GM03348 (cell line): Measurements from ENCODE around the gene MRTFA.
"Not testable (repeated sequence)": the region's sequence is repeated elsewhere in the genome, so short reads cannot be mapped to it uniquely, and the experiment has no call there.

Experiments used
- DNase-seq: peaks from one replicate; pipeline ENCODE4 v3.0.0; 2012; ENCODE audit warnings: low spot score

Gene MRTFA

DNA sequence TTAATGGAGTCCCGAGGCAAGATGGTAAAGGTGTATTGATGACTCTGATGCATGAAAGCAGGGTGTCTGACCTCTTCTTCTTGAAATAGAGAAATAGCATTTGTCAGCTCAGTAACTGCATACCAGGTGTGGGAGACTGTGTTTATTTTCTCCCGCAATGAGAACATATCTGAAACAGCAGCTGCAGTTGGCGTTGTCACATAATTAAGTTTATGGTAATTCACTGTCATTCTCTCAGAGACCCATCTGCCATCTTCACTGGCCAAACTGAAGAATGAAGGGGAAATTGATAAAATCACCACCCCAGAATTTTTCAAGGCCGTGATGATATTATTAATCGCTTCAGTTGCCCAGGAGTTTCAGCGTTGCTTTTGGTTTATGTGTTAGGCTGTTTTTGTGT lies 22.6 kb upstream of the MRTFA start:
- DNase-seq, result no peak

DNA sequence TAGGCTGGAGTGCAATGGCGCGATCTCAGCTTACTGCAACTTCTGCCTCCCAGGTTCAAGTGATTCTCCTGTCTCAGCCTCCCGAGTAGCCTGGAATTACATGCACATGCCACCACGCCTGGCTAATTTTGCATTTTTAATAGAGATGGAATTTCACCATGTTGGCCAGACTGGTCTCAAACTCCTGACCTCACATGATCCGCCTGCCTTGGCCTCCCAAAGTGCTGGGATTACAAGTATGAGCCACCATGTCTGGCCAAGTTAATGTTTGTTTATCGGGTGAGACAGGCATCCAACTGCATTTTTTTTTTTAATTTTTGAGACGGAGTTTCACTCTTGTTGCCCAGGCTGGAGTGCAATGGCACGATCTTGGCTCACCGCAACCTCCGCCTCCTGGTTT lies 20.1 kb upstream of the MRTFA start:
- DNase-seq, result not testable (repeated sequence)

DNA sequence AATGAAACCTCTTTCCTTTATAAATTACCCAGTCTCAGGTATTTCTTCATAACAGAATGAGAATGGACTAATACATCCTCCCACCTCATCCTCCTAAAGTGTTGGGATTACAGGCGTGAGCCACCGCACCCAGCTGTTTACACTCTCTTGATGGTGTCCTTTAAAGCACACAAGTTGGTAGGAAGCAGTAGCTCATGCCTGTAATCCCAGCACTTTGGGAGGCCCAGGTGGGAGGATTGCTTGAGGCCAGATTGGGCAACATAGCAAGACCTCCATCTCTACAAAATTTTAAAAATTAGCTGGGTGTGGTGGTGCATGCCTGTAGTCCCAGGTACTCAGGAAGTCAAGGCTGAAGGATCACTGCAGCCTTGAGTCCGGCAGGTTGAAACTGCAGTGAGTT lies 19.4 kb upstream of the MRTFA start:
- DNase-seq, result not testable (repeated sequence)

DNA sequence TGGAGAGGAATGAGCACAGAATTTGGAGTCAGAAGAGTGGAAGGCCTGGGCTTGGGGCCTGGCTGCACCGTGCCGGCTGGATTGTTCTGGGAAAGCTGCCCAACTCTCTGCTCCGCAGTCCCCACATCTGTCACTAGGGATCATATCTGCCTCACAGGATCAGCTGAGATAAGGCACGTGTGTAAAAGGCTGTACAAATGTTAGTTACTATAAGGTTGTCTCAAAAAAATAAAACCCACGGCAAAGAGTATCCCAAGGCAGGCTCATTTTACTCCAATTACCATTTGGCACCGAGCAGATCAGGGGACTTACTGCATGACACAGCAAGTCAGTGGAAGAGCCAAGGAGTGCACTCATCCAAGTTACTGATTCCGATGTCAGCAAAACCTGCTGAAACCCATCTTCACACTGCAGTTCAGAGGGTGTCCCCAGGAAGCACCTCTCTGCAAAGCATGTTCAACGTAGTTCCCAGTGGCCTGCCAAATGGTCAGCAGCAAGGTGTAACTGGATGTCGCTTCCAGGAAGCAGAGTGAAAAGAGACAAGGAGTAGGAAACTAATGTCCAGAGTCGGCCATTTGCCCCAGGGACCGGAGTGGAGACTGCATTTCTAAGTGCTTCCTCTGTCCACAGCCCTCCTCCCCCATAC lies 18.1 kb upstream of the MRTFA start:
- DNase-seq, result peak; percentile 73

DNA sequence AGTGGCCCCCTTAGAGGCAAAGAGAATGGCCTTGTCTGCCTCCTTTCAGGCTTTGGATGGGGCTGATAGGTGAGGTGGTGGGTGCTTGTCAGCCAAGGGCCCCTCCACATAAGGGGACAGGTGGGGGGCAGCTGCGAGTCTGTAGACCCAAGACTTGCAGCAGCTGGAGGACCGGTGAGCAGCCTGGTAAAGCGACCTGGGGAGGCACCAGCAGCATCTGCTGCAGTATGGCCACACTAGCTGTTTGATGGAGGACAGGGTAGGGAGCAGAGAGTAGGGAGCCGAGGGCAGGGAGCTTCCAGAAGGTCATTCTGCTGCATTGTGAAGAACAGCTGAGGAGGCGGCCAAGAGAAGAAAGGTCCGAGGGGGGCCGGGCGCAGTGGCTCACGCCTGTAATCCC lies 16.8 kb upstream of the MRTFA start:
- no peak for DNase-seq

DNA sequence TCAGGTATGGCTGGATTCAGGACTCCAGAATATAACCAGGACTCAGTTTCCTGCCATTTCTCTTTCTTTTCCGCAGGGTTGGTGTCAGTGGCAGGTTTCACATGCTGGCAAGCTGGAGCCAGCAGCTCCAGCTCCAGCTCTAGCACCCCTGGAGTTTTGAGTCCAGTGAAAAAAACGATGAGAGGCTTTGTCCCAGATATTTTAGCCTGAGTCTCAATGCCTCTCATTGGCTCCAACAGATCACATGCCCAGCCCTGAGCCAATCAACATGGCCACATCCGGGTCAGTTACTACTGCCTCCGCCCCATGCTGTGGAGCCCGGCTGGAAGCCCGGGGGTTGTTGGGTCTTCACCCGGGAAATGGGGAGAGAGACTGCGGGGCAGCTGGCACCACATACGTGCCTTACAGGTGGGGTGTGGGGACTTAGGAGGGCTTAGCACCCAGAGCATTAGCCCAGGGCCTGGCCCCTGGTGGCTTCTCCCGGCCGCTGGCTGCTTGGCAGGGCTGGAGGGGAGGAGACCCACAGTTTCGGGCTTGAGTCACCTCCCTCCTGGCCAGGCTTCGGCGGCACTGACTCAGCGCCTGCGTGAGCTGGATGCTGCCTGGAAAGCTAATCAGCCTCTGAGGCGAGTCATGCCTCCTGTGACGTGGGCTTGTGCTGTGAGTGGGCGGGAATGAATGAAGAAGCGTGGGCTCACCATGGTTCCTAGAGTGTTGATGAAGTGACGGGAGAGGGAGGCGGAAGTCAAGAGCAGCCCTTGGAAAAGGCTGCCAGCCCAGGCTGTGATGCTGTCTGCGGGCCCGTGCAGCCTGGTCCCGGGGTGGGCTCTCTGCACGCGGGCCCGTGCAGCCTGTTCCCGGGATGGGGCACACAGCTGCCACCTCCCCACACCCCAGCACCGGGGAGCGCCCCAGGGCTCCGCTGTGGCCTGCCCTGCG lies 15.3 kb upstream of the MRTFA start:
- DNase-seq, result peak; percentile 95

DNA sequence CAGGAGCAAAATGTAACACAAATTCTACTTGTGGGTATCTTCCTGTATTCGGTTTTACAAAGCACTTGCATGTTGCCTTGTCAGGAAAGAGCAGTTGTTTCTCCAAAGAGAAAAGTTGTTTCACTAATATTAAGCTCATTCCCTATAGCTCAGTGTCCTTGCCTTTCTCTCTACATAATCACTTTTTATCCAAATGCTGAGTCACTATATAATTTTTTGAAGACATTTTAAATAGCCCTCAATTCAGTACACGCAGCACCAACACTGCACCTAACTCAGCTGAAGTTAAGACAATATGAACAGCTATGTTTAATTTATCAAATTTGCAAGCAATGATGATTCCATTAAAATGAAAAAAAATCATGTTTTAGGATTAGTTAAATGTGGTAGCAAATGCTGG lies 14.5 kb upstream of the MRTFA start:
- DNase-seq, result no peak

DNA sequence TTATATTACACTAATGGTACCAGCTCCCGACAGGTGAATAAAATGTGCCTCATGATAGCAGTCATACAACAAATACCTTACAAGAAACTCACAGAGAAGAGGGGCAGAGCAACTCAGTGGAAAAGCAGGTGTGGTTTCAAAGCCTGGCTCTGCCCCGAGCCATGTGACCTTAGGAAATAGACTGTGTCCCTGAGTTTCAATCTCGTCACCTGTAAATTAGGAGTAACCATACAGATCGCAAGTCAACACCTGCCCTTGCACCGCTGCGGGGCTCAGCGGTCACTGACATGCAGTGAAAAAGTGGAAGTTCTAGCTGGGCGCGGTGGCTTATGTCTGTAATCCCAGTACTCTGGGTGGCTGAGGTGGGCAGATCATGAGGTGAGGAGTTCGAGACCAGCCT lies 11.9 kb upstream of the MRTFA start:
- no peak for DNase-seq

DNA sequence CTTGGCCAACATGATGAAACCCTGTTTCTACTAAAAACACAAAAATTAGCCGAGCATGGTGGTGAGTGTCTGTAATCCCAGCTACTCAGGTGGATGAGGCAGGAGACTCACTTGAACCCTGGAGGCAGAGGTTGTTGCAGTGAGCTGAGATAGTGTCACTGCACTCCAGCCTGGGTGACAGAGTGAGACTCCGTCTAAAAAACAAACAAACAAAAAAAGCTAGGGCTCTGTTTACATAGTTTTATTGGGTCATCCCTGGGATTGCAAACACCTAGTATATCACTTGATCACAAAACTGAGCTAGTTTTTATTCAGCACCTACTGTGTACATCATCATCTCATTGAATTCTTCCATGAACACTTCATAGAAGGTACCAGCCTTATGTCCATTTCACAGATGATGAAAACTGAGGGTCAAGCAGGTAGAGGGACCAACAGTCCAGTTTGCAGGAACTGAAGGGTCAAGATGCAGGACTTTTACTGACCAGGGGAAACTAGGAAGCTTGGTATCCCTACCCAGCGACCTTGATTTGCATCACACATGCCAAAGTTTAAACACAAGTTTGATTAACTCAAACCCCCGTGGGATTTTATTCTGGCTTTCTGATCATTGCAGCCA lies 9.2 kb upstream of the MRTFA start:
- DNase-seq, result no peak

DNA sequence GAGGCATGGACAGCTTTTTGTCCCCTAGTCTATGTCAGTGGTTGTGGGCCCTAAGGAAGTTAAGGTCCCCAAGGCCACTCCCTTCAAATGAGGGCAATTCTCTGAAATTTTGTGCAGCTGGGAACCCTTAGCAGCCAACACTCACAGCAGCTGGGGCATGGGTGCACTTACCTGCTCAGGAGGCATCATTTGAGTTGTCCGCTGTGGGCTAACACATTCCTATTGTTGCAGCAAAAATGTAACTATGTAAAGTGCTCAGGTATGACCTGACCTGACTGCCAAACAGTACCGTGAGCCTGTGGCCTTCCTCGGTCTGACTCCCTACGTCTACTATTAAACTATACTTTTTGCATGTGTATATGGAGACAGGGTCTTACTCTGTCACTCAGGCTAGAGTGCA lies 5.8 kb upstream of the MRTFA start:
- no peak for DNase-seq

DNA sequence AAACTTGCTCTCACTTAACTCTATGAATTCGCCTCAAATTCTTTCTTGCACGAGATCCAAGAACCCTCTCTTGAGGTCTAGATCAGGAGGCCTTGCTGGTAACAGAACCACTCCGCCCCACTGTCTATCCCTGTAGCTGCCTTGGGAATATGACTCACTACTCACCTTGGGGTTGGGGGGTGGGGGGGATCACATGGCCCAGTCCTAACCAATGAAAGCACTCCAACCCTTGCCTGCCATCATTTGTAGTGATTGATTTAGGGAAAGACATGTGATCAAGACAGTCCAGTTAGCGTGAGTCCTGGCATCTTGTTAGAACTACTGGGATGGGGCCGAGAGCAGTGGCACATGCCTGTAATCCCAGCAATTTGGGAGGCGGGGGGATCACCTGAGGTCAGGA lies 4.8 kb upstream of the MRTFA start:
- DNase-seq, result no peak

DNA sequence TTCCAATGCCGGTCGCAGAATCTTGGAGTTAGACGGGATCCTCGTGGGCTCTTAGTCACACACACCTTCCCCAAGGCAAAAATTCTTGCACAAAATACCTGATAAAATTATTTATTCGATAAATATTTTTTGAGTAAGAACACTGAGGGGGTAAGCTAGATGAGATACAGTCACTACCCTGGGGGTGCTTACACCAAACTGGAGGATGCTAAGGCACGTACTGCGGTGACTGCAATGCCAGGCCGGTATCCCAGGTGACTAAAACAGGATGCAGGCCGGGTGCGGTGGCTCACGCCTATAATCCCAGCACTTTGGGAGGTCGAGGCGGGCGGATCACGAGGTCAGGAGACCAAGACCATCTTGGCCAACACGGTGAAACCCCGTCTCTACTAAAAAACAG lies 1.7 kb upstream of the MRTFA start:
- DNase-seq, result no peak

DNA sequence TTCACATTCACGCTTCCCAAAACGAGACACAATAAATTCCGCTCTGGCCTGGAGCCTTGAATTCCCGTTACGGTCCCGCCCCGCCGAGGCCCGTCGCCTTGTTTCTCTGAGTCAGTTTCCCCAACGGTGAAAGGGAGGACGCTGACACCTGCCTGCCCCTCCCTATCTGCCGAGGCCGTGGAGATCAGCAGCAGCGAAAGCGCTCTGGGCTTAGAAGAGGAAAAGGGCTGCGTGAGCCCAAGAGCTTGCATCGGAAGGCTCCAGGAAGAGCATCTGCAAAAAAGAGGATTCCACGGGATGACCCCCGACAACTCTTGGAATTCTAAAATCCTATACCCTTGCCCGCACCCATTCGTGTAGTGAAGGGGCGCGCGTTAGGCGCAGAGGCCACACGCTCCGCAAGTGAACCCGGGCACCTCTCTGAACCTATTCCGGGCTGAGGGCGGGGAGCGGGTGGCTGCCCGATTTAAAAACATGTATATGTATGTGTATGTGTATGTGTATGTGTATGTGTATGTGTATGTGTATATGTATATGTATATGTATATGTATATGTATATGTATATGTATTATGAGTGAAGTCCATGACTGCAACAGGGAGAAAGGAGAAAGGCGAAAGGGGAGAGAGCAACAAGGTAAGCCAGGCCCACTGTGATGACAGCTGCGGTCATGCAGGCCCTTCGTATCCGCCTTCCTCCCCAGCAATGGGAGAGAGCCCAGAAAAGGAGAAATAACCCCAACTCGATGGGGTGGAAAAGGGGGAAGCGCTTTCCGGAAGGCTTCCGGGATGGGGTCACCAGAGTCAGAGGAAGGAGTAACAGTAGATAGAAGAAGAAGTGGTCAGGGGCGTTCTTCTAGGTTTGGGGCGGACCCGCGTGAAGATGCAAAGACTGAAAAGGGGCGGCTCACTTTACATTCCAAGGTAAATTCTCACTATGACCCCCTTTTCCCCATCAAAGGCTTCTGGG lies 948 bp upstream of the MRTFA start:
- peak; percentile 55 for DNase-seq

DNA sequence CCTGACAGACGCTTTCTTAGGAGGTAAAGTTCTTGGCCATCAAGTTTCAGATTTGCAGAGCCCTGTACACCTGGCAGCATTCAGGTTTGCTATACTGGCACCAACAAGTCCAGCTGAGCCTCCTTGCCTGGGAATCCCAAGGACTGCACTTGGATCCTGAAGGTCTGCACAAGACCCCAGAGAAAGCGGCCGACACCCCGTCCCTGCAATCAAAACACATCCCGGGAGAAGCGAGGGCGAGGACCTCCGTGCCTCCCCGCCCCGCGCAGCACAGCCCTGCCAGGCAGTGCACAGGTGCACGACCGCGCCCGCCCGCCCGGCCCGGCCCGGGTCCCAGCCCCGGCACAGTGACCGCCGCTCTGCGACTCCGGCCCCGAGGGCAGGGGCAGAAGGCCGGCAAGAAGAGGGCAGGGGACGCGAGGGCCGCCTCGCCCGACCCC lies 559 bp downstream of the MRTFA start:
- no peak for DNase-seq

DNA sequence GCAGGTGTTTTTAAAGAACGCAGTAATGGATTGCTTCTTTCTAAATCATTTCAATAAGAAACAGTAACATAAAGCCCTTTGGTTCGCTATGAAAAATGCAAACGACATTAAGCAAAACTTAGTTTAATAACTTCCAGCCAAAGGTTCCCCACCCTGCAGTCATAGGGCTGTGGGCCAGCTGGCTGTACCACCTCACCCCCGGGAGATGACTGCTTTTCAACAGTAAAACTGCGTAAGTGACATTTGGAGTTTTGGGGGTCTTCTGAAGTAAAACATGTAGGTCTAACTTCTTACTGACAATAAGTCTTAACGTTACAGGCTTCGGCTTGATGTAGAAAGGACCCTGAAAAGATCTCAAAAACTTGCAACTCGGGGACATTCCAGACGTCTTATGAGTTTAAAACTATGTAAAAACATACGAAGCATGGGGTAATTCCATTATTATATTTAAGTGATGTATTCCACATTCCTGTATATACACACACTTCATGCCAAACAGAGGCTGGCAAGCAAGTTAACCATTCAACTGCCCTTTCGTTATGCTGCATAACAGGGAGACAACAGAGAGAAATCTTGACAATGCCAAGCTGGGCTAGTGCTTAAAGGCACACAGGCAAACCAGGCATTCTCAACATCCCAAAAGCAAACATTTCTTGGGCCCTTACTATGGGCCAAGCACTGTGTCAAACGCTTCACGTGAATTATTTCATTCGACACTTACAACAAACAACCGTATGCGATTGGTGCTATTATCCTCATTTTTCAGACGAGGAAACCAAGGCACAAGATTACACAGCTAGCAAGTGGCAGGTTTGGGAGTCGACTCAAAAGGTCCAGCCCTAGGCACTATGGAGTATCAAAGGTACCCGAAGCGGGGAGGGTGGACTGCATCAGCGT lies 1.2 kb downstream of the MRTFA start:
- DNase-seq, result peak; percentile 20

DNA sequence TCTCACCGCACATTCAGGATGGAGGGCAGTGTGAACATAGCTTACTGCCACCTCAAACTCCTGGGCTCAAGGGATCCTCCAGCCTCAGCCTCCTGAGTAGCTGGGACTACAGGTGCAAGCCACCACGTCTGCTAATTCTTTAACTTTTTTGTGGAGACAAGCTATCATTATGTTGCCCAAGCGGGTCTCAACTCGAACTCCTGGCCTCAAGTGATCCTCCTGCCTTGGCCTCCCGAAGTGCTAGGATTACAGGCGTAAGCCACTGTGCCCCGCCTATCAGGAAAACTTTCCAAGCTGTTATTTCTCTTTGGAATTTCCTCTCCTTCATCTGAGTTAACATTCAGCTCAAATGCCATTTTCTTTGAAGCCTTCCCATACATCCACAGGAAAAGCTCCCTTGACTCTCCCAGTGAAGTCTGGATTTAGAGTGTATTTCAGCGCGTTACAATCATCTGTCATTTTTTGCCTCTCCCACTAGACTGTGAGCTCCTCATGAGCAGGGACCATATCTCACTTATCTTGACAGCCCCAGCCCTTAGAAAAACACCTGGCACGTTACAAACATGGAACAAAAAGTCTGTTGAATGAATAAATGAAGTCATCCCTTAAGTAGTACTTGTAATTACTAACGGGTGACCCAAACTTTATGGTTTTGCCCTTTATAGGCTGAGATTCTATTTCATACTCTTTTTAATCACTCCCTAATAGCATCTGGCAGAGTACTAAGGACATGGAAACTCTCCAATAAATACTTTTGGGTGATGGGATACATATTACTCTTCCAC lies 2.2 kb downstream of the MRTFA start:
- no peak for DNase-seq

DNA sequence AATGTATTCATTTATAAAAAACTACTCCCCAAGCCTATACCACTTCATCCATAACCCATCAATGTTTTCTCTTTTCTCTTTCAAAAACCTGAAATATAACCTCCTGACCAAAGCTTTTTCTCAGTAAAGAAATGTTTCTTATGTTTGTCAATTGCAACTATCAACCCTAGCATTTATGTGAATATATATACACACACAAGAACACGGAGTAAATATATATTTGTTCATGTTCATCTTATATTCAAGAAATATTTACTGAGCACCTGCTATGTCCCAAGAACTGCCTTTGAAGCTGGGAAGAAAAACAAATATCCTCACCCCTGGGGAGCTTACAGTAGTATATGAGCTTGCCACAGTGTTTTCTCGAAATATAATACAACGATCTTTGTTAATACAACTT lies 3.5 kb downstream of the MRTFA start:
- no peak for DNase-seq

DNA sequence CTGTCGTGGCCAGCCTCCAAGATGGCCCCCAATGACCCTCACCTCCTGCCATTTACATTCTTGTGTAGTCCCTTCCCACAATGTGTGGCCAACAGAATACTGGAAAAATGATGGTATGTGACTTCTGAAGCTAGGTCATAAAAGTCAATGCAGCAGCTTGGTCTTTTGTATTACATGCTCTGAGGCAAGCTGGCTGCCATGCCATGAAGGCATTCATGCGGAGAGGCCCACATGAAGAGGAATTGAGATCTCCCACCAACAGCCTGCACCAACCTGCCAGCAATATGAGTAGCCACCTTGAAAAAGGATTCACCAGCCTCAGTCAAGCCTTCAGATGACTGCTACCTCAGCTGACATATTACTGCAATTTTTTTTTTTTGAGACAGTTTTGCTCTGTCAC lies 4.6 kb downstream of the MRTFA start:
- no peak for DNase-seq

DNA sequence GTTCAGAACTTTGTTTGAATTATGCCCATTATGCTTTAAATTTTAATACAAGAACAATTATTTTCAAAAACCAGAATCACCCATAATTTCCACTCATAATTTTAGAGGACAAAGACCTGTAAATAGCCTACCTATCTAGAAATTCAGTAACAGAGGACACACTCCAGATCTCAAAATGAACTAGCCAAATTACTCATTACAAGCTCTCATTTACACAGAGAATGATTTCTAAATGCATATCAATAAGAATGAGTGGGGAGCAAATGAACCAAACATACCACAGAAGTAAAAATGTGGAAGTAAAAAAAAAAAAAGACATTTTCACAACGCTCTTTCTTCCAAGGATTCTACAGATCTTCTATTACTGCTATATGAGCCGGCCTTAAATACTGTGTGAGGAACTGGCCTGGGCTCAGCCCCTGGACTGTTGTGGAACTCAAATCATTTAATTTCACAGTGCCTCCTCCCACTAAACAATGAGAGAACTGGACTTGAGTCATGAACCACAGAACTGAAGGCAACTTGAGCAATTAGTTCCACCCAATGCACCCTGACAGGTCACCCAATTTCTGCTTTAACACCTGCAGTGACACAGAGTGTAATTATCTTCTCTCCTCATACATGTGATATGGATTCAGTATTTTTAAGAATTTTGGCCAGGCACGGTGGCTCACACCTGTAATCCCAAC lies 8.0 kb downstream of the MRTFA start:
- peak; percentile 54 for DNase-seq
